Activated gamma-delta T cell (primary cell): ENCODE measurements around the gene ARL4A.
A peak's percentile ranks its signal among the peaks of the same experiment; 100 is the strongest.
"Not testable (repeated sequence)": the region's sequence is repeated elsewhere in the genome, so short reads cannot be mapped to it uniquely, and the experiment has no call there.

Source experiments
- DNase-seq: peaks from one replicate; lab custom pipeline; 2025; lab: John Stamatoyannopoulos, UW

The ARL4A gene

GRCh38 chr7:12670000-12670729, 17.3 kb upstream of the ARL4A start:
- DNase-seq: no peak

- no peak for DNase-seq
Measured at GRCh38 chr7:12670743-12671520, 16.5 kb upstream of the ARL4A start.

- not testable (repeated sequence) for DNase-seq
Measured at GRCh38 chr7:12673436-12673835, 14.0 kb upstream of the ARL4A start.

- DNase-seq: no peak
Measured at GRCh38 chr7:12674053-12674452, 13.4 kb upstream of the ARL4A start.

- DNase-seq: no peak
Measured at GRCh38 chr7:12674861-12675260, 12.6 kb upstream of the ARL4A start.

- DNase-seq: no peak
Measured at GRCh38 chr7:12683678-12684585, 3.5 kb upstream of the ARL4A start.

GRCh38 chr7:12684733-12685132, 2.7 kb upstream of the ARL4A start:
- DNase-seq: no peak

GRCh38 chr7:12685550-12685949, 1.9 kb upstream of the ARL4A start:
- no peak for DNase-seq

GRCh38 chr7:12686234-12686890, 1.1 kb upstream of the ARL4A start:
- DNase-seq: peak; percentile 98

- no peak for DNase-seq
Measured at GRCh38 chr7:12687718-12688171, 312 bp downstream of the ARL4A start.

GRCh38 chr7:12688485-12689170, 1.2 kb downstream of the ARL4A start:
- DNase-seq: not testable (repeated sequence)

GRCh38 chr7:12689451-12689850, 2.0 kb downstream of the ARL4A start:
- DNase-seq: no peak

- no peak for DNase-seq
Measured at GRCh38 chr7:12690041-12690878, 2.8 kb downstream of the ARL4A start.

GRCh38 chr7:12691388-12691787, 4.0 kb downstream of the ARL4A start:
- DNase-seq: not testable (repeated sequence)

- DNase-seq: no peak
Measured at GRCh38 chr7:12692035-12692434, 4.6 kb downstream of the ARL4A start.

- DNase-seq: no peak
Measured at GRCh38 chr7:12692479-12693259, 5.2 kb downstream of the ARL4A start.

GRCh38 chr7:12694817-12695216, 7.4 kb downstream of the ARL4A start:
- no peak for DNase-seq

GRCh38 chr7:12695965-12696364, 8.5 kb downstream of the ARL4A start:
- DNase-seq: no peak

- DNase-seq: no peak
Measured at GRCh38 chr7:12699299-12699698, 11.9 kb downstream of the ARL4A start.
